Stimulated activated CD4-positive, alpha-beta T cell treated with anti-CD3 and anti-CD28 coated beads, Interleukin-12 subunit alpha, Interleukin-12 subunit beta, amount 100 ng/mL, for 24 hours (primary cell): ENCODE data around the gene MTFMT.
"Not testable (repeated sequence)": the region's sequence is repeated elsewhere in the genome, so short reads cannot be mapped to it uniquely, and the experiment has no call there.

ENCODE experiments used
- DNase-seq, 2 experiments: peaks; one replicate each; pipeline ENCODE4 v3.0.0-alpha.2; 2020; ENCODE audit warnings: low read depth in 2 of 2

Gene MTFMT

GRCh38 chr15:65038836-65039235 lies 9.4 kb upstream of the MTFMT start:
- no peak for DNase-seq

- no peak for DNase-seq
These were observed 9.0 kb upstream of the MTFMT start for GRCh38 chr15:65038428-65038827.

- DNase-seq: no peak
These were observed 7.9 kb upstream of the MTFMT start for GRCh38 chr15:65037309-65037708.

GRCh38 chr15:65034719-65035118 lies 5.3 kb upstream of the MTFMT start:
- no peak for DNase-seq

GRCh38 chr15:65033659-65034269 lies 4.3 kb upstream of the MTFMT start:
- no peak for DNase-seq

GRCh38 chr15:65032801-65033537 lies 3.5 kb upstream of the MTFMT start:
- DNase-seq: no peak

GRCh38 chr15:65029736-65030208 lies 333 bp upstream of the MTFMT start:
- no peak for DNase-seq

- DNase-seq: no peak
These were observed 1.1 kb downstream of the MTFMT start for GRCh38 chr15:65028338-65028737.

- no peak for DNase-seq
These were observed 1.8 kb downstream of the MTFMT start for GRCh38 chr15:65027593-65027992.

GRCh38 chr15:65026756-65027155 lies 2.7 kb downstream of the MTFMT start:
- no peak for DNase-seq

GRCh38 chr15:65021488-65021887 lies 8.0 kb downstream of the MTFMT start:
- no peak for DNase-seq

- DNase-seq: no peak
These were observed 9.0 kb downstream of the MTFMT start for GRCh38 chr15:65020419-65020818.

- DNase-seq: not testable (repeated sequence)
These were observed 18.2 kb downstream of the MTFMT start for GRCh38 chr15:65011198-65011597.

GRCh38 chr15:65008983-65009382 lies 20.5 kb downstream of the MTFMT start:
- no peak for DNase-seq

GRCh38 chr15:65006876-65007275 lies 22.6 kb downstream of the MTFMT start:
- DNase-seq: no peak

- no peak for DNase-seq
These were observed 24.4 kb downstream of the MTFMT start for GRCh38 chr15:65004993-65005392.

- no peak for DNase-seq
These were observed 31.6 kb downstream of the MTFMT start for GRCh38 chr15:64997745-64998375.

GRCh38 chr15:64997066-64997465 lies 32.4 kb downstream of the MTFMT start:
- no peak for DNase-seq

- no peak for DNase-seq
These were observed 36.1 kb downstream of the MTFMT start for GRCh38 chr15:64993290-64993689.

- DNase-seq: no peak
These were observed 37.8 kb downstream of the MTFMT start for GRCh38 chr15:64991536-64992135.

GRCh38 chr15:64990168-64990470 lies 39.3 kb downstream of the MTFMT start:
- no peak for DNase-seq

GRCh38 chr15:64989416-64990167 lies 39.8 kb downstream of the MTFMT start, which contains the start of gene SPG21:
Gene SPG21 (minus strand): TSS chr15:64989914. CDS start chr15:64983569, 6,345 bp downstream.
- peak; percentile 82 to 86 for DNase-seq
